K562 (cell line): ENCODE measurements around the gene P2RX3. TPM values are rescaled to one million over a fixed set of nuclear protein-coding genes. Genes with fewer than 3 reads are reported as not detected.
A peak's percentile ranks its signal among the peaks of the same experiment; 100 is the strongest.

ENCODE experiments used
- ATAC-seq: fragments of 200-7000 bp; cut with Tn5 transposase; 3 replicates; pipeline ENCODE4 v1.9.1; 2020; ENCODE audit warnings: moderate library complexity
- BruUV-seq: library from RNA; stranded (reverse); fragments of 400-500 nt; replicated peaks from 2 replicates; lab custom pipeline; 2021; lab: Mats Ljungman, UMichigan
- CTCF ChIA-PET: fragments of 300-600 bp; formaldehyde crosslinking; extraction: SDS; loops from one replicate; lab custom pipeline; 2021; ENCODE audit warnings: low intra/inter-chr PET ratio; lab: Yijun Ruan, JAX
- POLR2A ChIA-PET: fragments of 300-600, 350-650 bp; sonication (Branson Sonifier 250); formaldehyde crosslinking; extraction: SDS; loops from one replicate; lab custom pipeline; 2021; ENCODE audit warnings: antibody characterized with exemption, inconsistent platforms; lab: Yijun Ruan, JAX
- DNase-seq, 4 experiments: peaks; one replicate each; pipeline versions ENCODE4 v3.0.0 to v3.0.0-alpha.2; 2011 to 2018; ENCODE audit warnings: low spot score in 3 of 4, mixed read lengths in 3 of 4; ENCODE audit errors: extremely low read depth in 1 of 4
- FAIRE-seq: peaks from 2 replicates; lab custom pipeline; 2011; peaks lifted over from hg19 to GRCh38; lab: Jason Lieb, UNC
- H2AFZ ChIP-seq: 2 replicates; pipeline ENCODE4 v1.6.0; 2011; ENCODE audit warnings: low read depth, low read length, control low read depth, inconsistent platforms
- H3K27ac ChIP-seq: fragments of 200-600 bp; 3 replicates; pipeline ENCODE4 v1.8.0; 2011; ENCODE audit warnings: low read depth, mild to moderate bottlenecking, control low read depth, inconsistent platforms, low read length, moderate library complexity, mixed read lengths; ENCODE audit errors: extremely low read depth
- H3K27me3 ChIP-seq, 2 experiments: fragments of 300-600 bp in 1 of 2; 2 replicates in 1 of 2; 3 replicates in 1 of 2; pipeline versions ENCODE4 v1.6.0 to v1.8.0; 2011; ENCODE audit warnings: inconsistent platforms in 2 of 2, low read length in 2 of 2, mild to moderate bottlenecking in 1 of 2, mixed read lengths in 1 of 2, moderate library complexity in 1 of 2; ENCODE audit not compliant: control insufficient read depth in 2 of 2, insufficient read depth in 2 of 2
- H3K36me3 ChIP-seq: fragments of 300-600 bp; 3 replicates; pipeline ENCODE4 v1.8.0; 2011; ENCODE audit warnings: mild to moderate bottlenecking, low read length, inconsistent platforms; ENCODE audit not compliant: control insufficient read depth, insufficient read depth
- H3K4me1 ChIP-seq, 2 experiments: fragments of 200-600 bp in 1 of 2; replicated peaks in 1 of 2; 2 replicates in 1 of 2; 3 replicates in 1 of 2; pipeline versions ENCODE4 v1.5.1 to v1.8.0; 2011; ENCODE audit warnings: inconsistent platforms in 2 of 2, low read length in 2 of 2, mild to moderate bottlenecking in 1 of 2, mixed read lengths in 1 of 2, moderate library complexity in 1 of 2; ENCODE audit not compliant: control insufficient read depth in 2 of 2, insufficient read depth in 2 of 2
- H3K4me2 ChIP-seq: 2 replicates; pipeline ENCODE4 v1.6.1; 2011; ENCODE audit warnings: low read length, control low read depth, inconsistent platforms, mixed read lengths; ENCODE audit not compliant: insufficient read depth
- H3K4me3 ChIP-seq: fragments of 200-600 bp; sonication (generic), shearing (Covaris generic); 2 replicates; pipeline ENCODE4 v1.5.1; 2016; ENCODE audit warnings: control low read depth, inconsistent platforms
- H3K79me2 ChIP-seq: fragments of 200-600 bp; 3 replicates; pipeline ENCODE4 v1.8.0; 2011; ENCODE audit warnings: low read length, inconsistent platforms; ENCODE audit not compliant: control insufficient read depth, insufficient read depth
- H3K9ac ChIP-seq, 2 experiments: 2 replicates each; pipeline versions ENCODE4 v1.6.0 to v1.6.1; 2011; ENCODE audit warnings: low read depth in 2 of 2, low read length in 2 of 2, control low read depth in 1 of 2, inconsistent platforms in 1 of 2, mild to moderate bottlenecking in 1 of 2, mixed read lengths in 1 of 2; ENCODE audit not compliant: insufficient read depth in 1 of 2
- H3K9me1 ChIP-seq: one replicate; pipeline ENCODE4 v1.6.0; 2011; ENCODE audit warnings: inconsistent platforms, mild to moderate bottlenecking, low read length, moderate library complexity; ENCODE audit not compliant: control insufficient read depth, insufficient read depth
- H3K9me3 ChIP-seq: replicated peaks from 2 replicates; pipeline ENCODE4 v1.5.1; 2011; ENCODE audit warnings: low read depth, low read length, inconsistent platforms; ENCODE audit not compliant: control insufficient read depth, insufficient read depth
- H4K20me1 ChIP-seq: replicated peaks from 2 replicates; pipeline ENCODE4 v1.6.1; 2011; ENCODE audit warnings: low read length, inconsistent platforms, mixed read lengths; ENCODE audit not compliant: control insufficient read depth, insufficient read depth
- E2F6 ChIP-seq, 2 experiments: IDR thresholded peaks; 2 replicates each; pipeline ENCODE4 v1.6.1; 2011; ENCODE audit warnings: borderline replicate concordance in 1 of 2, control low read depth in 1 of 2, low read depth in 1 of 2, low read length in 1 of 2, mild to moderate bottlenecking in 1 of 2, mixed read lengths in 1 of 2, moderate library complexity in 1 of 2; ENCODE audit not compliant: insufficient read depth in 1 of 2, insufficient read length in 1 of 2, poor library complexity in 1 of 2, severe bottlenecking in 1 of 2; ENCODE audit errors: extremely low read depth in 1 of 2
- EGR1 ChIP-seq: fragments of 450-650 bp; conservative IDR thresholded peaks from 2 replicates; pipeline ENCODE4 v1.6.1; 2017; ENCODE audit warnings: mild to moderate bottlenecking
- HLTF ChIP-seq: fragments of 450-650 bp; IDR thresholded peaks from 2 replicates; pipeline ENCODE4 v1.6.1; 2016
- KAT7 ChIP-seq: sonication (generic); formaldehyde crosslinking; IDR thresholded peaks from 2 replicates; pipeline ENCODE4 v1.8.0; 2022; ENCODE audit warnings: missing genetic modification reagents, mild to moderate bottlenecking, borderline replicate concordance
- KDM1A ChIP-seq, 2 experiments: fragments of 450-650 bp; IDR thresholded peaks; 2 replicates each; pipeline ENCODE4 v1.6.1; 2016; ENCODE audit warnings: mild to moderate bottlenecking in 2 of 2
- MAFK ChIP-seq: IDR thresholded peaks from 2 replicates; pipeline ENCODE4 v1.6.1; 2011; ENCODE audit warnings: low read length, improper control_type of control experiment
- MAZ ChIP-seq, 2 experiments: fragments of 450-650 bp in 1 of 2; sonication (generic) in 1 of 2; formaldehyde crosslinking; IDR thresholded peaks in 1 of 2; conservative IDR thresholded peaks in 1 of 2; 2 replicates each; pipeline versions ENCODE4 v1.4.0 to v1.5.0; 2020; ENCODE audit warnings: mild to moderate bottlenecking in 1 of 2, missing genetic modification reagents in 1 of 2
- RBFOX2 ChIP-seq: fragments of 200-400 bp; formaldehyde crosslinking; IDR thresholded peaks from 2 replicates; pipeline ENCODE4 v1.6.1; 2017; ENCODE audit warnings: low read depth, mild to moderate bottlenecking, low read length, moderate library complexity
- SRSF1 ChIP-seq: fragments of 200-400 bp; formaldehyde crosslinking; IDR thresholded peaks from 2 replicates; pipeline ENCODE4 v1.6.1; 2017; ENCODE audit warnings: mild to moderate bottlenecking, low read depth, low read length, moderate library complexity
- ZSCAN29 ChIP-seq: fragments of 450-650 bp; IDR thresholded peaks from 2 replicates; pipeline ENCODE4 v1.6.1; 2017
- WGBS: fragments of 100-300 bp; shearing (Covaris generic); methylation state at CpG from one replicate; pipeline ENCODE4 v1.1.6; 2016; ENCODE audit warnings: low coverage, mixed read lengths; ENCODE audit not compliant: insufficient coverage; ENCODE audit errors: missing lambda C conversion rate; 5-methylcytosine and 5-hydroxymethylcytosine counted together
- in situ Hi-C: fragments of 300-500 bp; cut with MboI; formaldehyde crosslinking; loops from 4 replicates; pipeline ENCODE4 v1.15.0; 2018; ENCODE audit warnings: inconsistent platforms, mixed read lengths
- intact Hi-C: fragments of 100-400 bp; cut with micrococcal nuclease; formaldehyde crosslinking; loops from 2 replicates; pipeline ENCODE4 v1.14.2; 2022
- polyA plus RNA-seq, 8 experiments: library from polyadenylated mRNA; depleted of rRNA in 4 of 8; stranded (reverse) in 5 of 8; unstranded in 3 of 8; fragments of >200 nt; fragmentation: Nextera tagmentation in 2 of 8; fragmentation: Illumina TruSeq in 1 of 8; extraction: Ambion mirVana in 2 of 8; extraction: Trizol in 1 of 8; gene quantifications; 2 replicates each; pipeline versions ENCODE4 v1.2.1 to v1.2.3, GENCODE V29; 2011 to 2014; ENCODE audit warnings: inconsistent platforms in 1 of 8, missing spikeins in 1 of 8
- total RNA-seq, 7 experiments: library from RNA; depleted of rRNA in 6 of 7; stranded (reverse); fragments of >200 nt in 6 of 7; fragmentation: Illumina TruSeq in 2 of 7; extraction: Trizol in 2 of 7; gene quantifications; 2 replicates each; pipeline versions ENCODE4 v1.2.1 to v1.2.3, GENCODE V29; 2011 to 2021; ENCODE audit warnings: low replicate concordance in 1 of 7
- TF ChIP-seq, protein P1 (sequence below): fragments of 250-450 bp; sonication (Bioruptor Pico); IDR thresholded peaks from 2 replicates; pipeline ENCODE4 v1.5.0; 2021
- TF ChIP-seq, protein P2 (sequence below): fragments of 200-800 bp; sonication (Bioruptor generic); IDR thresholded peaks from 2 replicates; pipeline ENCODE4 v1.6.1; 2017; ENCODE audit warnings: missing genetic modification characterization, missing compliant biosample characterization

P2RX3 gene
- total and polyA plus RNA-seq, 9 of the 15 experiments (the other 6 are each of a cell fraction or from before 2014, with no cell fraction given) = not detected

DNA sequence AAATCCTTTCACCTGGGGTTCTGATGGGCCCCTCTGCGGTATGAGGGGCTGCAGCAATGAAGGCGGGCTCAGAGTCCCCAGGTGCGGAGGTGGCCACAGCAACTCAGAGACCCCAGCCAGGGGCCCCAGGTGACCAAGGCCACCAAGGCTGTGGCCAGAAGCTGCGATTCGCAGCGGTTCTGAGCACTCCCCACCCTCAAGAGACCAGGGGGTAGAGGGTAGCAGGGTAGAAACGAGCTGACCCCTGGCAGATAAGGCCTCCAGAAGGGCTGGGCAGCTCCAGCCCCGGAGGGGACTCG, 14.3 kb upstream of the P2RX3 start:
- BruUV-seq = no TSS peak
- intact Hi-C loops = no loop called here

DNA sequence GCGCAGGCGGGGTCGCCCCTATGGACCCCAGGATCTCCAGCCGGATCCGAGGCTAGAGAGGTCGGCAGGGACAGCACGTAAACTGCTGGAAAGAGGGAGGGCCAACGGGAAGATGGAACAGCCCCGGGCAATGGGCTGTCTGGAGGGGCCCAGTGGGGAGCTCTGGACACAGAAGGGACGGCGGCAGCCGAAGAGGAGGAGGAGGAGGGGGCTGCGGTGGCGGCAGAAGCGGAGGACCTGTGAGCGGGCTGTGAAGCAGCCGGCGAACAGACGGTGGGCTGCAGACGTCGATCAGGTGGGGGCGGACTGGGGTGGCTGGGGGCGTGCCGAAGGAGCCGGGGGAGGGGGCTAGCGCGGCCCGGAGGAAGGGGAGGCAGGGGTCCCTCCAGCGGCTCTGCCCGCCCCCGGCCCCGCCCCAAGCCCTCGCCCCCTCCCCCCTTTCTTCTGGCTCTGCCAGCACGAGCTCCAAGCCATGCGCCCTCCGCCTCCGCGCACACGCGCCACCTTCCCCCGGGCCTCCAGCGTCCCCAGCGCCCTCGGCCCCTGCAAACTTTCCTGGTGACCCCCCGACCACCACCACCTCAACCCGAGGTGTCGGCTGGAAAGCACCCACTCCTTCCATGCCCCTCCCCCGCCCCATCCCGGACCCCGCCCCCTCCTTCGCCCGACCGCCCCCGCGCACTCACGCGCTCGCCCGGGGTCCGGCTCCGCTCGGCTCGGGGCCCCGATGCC, 13.8 kb upstream of the P2RX3 start:
- Histone ChIP-seq H3K27me3 (no peaks in the 10 kb centered on the region), H3K9me3 (no peaks in the 10 kb centered on the region), H3K4me1 (peaks cover 47 to 58% of the 10 kb centered on the region in 2 experiments), H2AFZ (peak overlapping the region; percentile 44), H4K20me1 (peaks cover 7% of the 10 kb centered on the region), H3K36me3 (peaks cover 59% of the 10 kb centered on the region), H3K4me2 (peak overlapping the region; percentile 78), H3K4me3 (peak overlapping the region; percentile 60), H3K27ac (peak overlapping the region; percentile 88), H3K9ac (peak overlapping the region; percentile 72 to 96), H3K79me2 (peaks cover 39% of the 10 kb centered on the region), H3K9me1 (peaks cover 7% of the 10 kb centered on the region)
- BruUV-seq = no TSS peak
- DNase-seq = peak; percentile 55 to 80 (median 69)
- intact Hi-C loops (no loop called here), in situ Hi-C loops (no loop called here)
- peak; percentile 10 for ATAC-seq
- ChIA-PET POLR2A (interaction anchor here (0.7 to 6.3 kb wide), 7 partner anchors 10 to 100 kb away, joined by 3 to 68 read pairs (median 6); partner anchors contain the start of gene SSRP1), CTCF (interaction anchor here (0.6 kb wide), 1 partner anchor 77 kb away, joined by 3 read pairs; no protein-coding TSS in a partner anchor)
- no peak for FAIRE-seq
- 0% methylated on average over 6 of the region's 64 CpGs for WGBS
- TF ChIP-seq E2F6 (IDR thresholded peaks at IDR 0.05; ENCODE audit: borderline replicate concordance in 1 of 2, extremely low read depth in 1 of 2, insufficient read depth in 1 of 2, insufficient read length in 1 of 2, low read depth in 1 of 2, low read length in 1 of 2, poor library complexity in 1 of 2, severe bottlenecking in 1 of 2) (peak in 1 of 2 experiments; percentile 59), KDM1A (IDR thresholded peaks at IDR 0.05) (peak in 1 of 2 experiments; percentile 45; a peak in 1 of 4 replicates), ZSCAN29 (no peak), MAFK (no peak), SRSF1 (peak; percentile 92), EGR1 (0 out of 2 replicates have a peak, but pooled peaks have one; percentile 15), HLTF (no peak)
- TF ChIP-seq, protein P1, sequence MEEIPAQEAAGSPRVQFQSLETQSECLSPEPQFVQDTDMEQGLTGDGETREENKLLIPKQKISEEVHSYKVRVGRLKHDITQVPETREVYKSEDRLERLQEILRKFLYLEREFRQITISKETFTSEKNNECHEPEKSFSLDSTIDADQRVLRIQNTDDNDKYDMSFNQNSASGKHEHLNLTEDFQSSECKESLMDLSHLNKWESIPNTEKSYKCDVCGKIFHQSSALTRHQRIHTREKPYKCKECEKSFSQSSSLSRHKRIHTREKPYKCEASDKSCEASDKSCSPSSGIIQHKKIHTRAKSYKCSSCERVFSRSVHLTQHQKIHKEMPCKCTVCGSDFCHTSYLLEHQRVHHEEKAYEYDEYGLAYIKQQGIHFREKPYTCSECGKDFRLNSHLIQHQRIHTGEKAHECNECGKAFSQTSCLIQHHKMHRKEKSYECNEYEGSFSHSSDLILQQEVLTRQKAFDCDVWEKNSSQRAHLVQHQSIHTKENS = no peak
- TF ChIP-seq, protein P2, sequence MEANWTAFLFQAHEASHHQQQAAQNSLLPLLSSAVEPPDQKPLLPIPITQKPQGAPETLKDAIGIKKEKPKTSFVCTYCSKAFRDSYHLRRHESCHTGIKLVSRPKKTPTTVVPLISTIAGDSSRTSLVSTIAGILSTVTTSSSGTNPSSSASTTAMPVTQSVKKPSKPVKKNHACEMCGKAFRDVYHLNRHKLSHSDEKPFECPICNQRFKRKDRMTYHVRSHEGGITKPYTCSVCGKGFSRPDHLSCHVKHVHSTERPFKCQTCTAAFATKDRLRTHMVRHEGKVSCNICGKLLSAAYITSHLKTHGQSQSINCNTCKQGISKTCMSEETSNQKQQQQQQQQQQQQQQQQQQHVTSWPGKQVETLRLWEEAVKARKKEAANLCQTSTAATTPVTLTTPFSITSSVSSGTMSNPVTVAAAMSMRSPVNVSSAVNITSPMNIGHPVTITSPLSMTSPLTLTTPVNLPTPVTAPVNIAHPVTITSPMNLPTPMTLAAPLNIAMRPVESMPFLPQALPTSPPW = peak; percentile 46

More for the DNA sequence above, 14.3 kb upstream of the P2RX3 start:
- Histone ChIP-seq H3K4me2 (peak overlapping the region; percentile 78), H3K9me3 (no peaks in the 10 kb centered on the region), H3K79me2 (peaks cover 39% of the 10 kb centered on the region), H3K36me3 (peaks cover 57% of the 10 kb centered on the region), H3K27me3 (no peaks in the 10 kb centered on the region), H4K20me1 (peaks cover 7% of the 10 kb centered on the region), H3K9me1 (peaks cover 7% of the 10 kb centered on the region), H3K9ac (peak overlapping the region; percentile 72 to 96), H3K27ac (peak overlapping the region; percentile 88), H3K4me3 (peak overlapping the region; percentile 60), H3K4me1 (peaks cover 47 to 58% of the 10 kb centered on the region in 2 experiments), H2AFZ (peak overlapping the region; percentile 44)
- WGBS = 14% methylated on average over 9 of the region's 9 CpGs
- no peak for ATAC-seq
- TF ChIP-seq MAZ (CRISPR knock-in tag; conservative IDR thresholded peaks at IDR 0.05 in 1 of 2, IDR thresholded peaks at IDR 0.05 in 1 of 2) = 0 out of 4 replicates have a peak, but pooled peaks of 1 of the 2 experiments have one; percentile 39
- no peak for TF ChIP-seq KAT7
- peak; percentile 57; the same call in 1 of the 2 replicates for TF ChIP-seq RBFOX2
- in situ Hi-C loops = no loop called here
- no peak for DNase-seq
- POLR2A ChIA-PET = interaction anchor here (0.7 to 6.3 kb wide), 2 partner anchors 10 to 11 kb away, joined by 3 to 68 read pairs; no protein-coding TSS in a partner anchor
- no peak for FAIRE-seq
- CTCF ChIA-PET = no interaction called here
